ENCODE data around the gene ADAMTS12. TPM values are rescaled to one million over a fixed set of nuclear protein-coding genes. Genes with fewer than 3 reads are reported as not detected.

ADAMTS12 gene
- total RNA-seq, 3 donors from 2014 or later = 4.4 to 17.4 (median 15.0) TPM

GRCh38 chr5:33650911-33651310, 240.9 kb downstream of the ADAMTS12 start:
- no peak overlapping the region for H3K4me3 ChIP-seq
- no peaks in the 10 kb centered on the region for H3K27me3 ChIP-seq
- no peaks in the 10 kb centered on the region for H3K36me3 ChIP-seq
- TF ChIP-seq, protein P1, sequence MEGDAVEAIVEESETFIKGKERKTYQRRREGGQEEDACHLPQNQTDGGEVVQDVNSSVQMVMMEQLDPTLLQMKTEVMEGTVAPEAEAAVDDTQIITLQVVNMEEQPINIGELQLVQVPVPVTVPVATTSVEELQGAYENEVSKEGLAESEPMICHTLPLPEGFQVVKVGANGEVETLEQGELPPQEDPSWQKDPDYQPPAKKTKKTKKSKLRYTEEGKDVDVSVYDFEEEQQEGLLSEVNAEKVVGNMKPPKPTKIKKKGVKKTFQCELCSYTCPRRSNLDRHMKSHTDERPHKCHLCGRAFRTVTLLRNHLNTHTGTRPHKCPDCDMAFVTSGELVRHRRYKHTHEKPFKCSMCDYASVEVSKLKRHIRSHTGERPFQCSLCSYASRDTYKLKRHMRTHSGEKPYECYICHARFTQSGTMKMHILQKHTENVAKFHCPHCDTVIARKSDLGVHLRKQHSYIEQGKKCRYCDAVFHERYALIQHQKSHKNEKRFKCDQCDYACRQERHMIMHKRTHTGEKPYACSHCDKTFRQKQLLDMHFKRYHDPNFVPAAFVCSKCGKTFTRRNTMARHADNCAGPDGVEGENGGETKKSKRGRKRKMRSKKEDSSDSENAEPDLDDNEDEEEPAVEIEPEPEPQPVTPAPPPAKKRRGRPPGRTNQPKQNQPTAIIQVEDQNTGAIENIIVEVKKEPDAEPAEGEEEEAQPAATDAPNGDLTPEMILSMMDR (IDR thresholded peaks at IDR 0.05) = no peak
- TF ChIP-seq POLR2AphosphoS5 (IDR thresholded peaks at IDR 0.05) = no peak
- TF ChIP-seq POLR2A (IDR thresholded peaks at IDR 0.05) = no peak
- no peak for DNase-seq (ENCODE audit: low spot score in 2 of 2)
- no peaks in the 10 kb centered on the region for H3K4me1 ChIP-seq
- intact Hi-C loops (cut with DNase I; ENCODE audit: low total_unique reads) = no loop called here
- H3K9me3 ChIP-seq = no peaks in the 10 kb centered on the region
- H3K27ac ChIP-seq = no peak overlapping the region

DNA sequence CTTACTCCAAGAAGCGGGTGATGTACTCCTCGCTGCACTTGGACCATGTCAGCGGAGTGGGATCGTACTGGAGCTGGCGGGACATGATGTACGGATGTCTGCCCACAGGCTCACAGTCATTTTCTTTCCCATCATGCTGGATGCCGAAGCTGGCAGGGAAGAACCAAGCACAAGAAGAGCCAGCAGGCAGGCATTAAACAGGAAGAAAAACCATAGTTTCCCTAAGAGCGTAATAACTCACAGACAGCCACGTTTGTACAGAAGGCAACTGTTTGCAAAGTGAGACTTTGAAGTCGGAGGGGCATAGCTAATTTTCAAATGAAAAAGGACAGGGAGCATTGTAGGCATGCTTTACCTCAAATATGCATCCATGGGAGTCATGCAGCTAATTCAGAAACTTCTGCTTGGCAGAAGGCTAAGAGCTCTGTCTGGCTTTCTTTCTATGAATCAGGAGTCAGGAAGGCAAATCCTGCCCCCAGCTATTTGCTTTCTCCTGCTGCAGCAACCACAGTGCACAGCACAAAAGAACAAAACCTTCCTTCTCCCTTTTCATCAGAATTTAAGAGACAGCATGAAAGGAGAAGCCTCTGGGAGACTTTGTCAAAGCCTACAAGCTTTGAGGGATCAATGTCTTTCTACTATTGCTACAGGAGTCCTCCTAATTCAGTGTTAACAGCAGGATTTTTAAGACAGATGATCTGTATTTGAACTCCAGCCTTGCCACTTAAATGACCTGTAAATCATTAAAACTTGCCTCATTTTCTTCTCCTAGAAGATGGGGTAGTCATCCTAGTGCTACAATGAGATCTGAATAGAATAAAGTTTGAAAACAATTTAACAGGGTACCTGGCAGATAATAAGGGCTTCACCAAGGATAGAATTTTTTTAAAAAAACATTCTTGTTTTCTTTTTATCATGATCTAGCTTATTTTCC, 242.0 kb downstream of the ADAMTS12 start:
- Histone ChIP-seq H3K27ac (no peak overlapping the region), H3K4me3 (no peak overlapping the region), H3K27me3 (no peaks in the 10 kb centered on the region), H3K9me3 (no peaks in the 10 kb centered on the region), H3K4me1 (no peaks in the 10 kb centered on the region), H3K36me3 (no peaks in the 10 kb centered on the region)
- intact Hi-C loops (cut with DNase I; ENCODE audit: low total_unique reads) = no loop called here
- no peak for TF ChIP-seq POLR2AphosphoS5 (IDR thresholded peaks at IDR 0.05)
- DNase-seq (ENCODE audit: low spot score in 2 of 2) = no peak

DNA sequence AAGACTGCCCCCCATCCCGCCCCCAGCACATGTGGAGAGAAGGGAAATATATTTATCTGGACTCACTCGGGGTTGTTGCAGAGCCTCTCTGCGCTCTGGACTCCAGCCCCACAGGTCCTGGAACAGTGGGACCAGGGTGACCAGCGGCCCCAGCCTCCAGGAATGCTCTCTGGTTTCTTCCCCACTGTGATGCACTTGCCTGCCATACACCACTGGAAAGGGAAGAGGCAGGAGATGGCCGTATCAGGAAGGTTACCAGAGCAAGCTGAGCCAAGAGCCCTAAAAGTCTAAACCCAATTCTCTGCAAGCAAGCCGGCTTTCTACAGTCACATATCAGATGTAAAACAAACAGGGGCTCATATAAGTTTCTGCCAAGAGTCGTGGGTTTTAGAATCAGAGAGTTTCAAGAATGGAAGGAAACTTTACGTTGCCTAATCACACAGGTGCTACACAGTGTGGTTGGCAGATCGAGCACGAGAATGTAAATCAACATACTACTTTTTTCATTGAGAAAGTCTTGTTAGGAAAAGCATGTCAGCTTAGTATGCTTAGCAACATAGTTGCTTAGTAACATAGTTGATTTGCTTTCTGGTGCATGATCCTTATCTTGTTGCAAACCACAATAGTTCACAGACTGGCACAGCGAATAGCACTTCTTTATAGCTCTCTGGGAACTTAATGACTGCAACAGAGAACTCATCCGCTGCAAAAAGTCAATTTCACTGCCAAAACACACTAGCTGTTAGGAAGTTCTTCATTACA, 249.9 kb downstream of the ADAMTS12 start:
- Histone ChIP-seq H3K27ac (peak overlapping the region; percentile 4 to 53), H3K4me3 (no peak overlapping the region), H3K36me3 (no peaks in the 10 kb centered on the region), H3K9me3 (peaks cover 0 to 11% of the 10 kb centered on the region in 2 donors), H3K4me1 (no peaks in the 10 kb centered on the region), H3K27me3 (no peaks in the 10 kb centered on the region)
- TF ChIP-seq, protein P1 (IDR thresholded peaks at IDR 0.05) = no peak
- TF ChIP-seq POLR2AphosphoS5 (IDR thresholded peaks at IDR 0.05) (no peak), POLR2A (IDR thresholded peaks at IDR 0.05) (no peak)
- intact Hi-C loops (cut with DNase I; ENCODE audit: low total_unique reads) = no loop called here
- no peak for DNase-seq (ENCODE audit: low spot score in 2 of 2)

GRCh38 chr5:33639474-33639873, 252.3 kb downstream of the ADAMTS12 start:
- Histone ChIP-seq H3K4me3 (no peak overlapping the region), H3K9me3 (peaks cover 0 to 11% of the 10 kb centered on the region in 2 donors), H3K36me3 (no peaks in the 10 kb centered on the region), H3K27me3 (no peaks in the 10 kb centered on the region), H3K27ac (no peak overlapping the region), H3K4me1 (no peaks in the 10 kb centered on the region)
- no peak for DNase-seq (ENCODE audit: low spot score in 2 of 2)
- intact Hi-C loops (cut with DNase I; ENCODE audit: low total_unique reads) = no loop called here
- TF ChIP-seq POLR2AphosphoS5 (IDR thresholded peaks at IDR 0.05) (no peak), POLR2A (IDR thresholded peaks at IDR 0.05) (no peak)
- TF ChIP-seq, protein P1 (IDR thresholded peaks at IDR 0.05) = no peak

GRCh38 chr5:33637011-33637410, 254.8 kb downstream of the ADAMTS12 start:
- TF ChIP-seq POLR2AphosphoS5 (IDR thresholded peaks at IDR 0.05) = no peak
- no peak for TF ChIP-seq POLR2A (IDR thresholded peaks at IDR 0.05)
- TF ChIP-seq, protein P1 (IDR thresholded peaks at IDR 0.05) = no peak
- no peak overlapping the region for H3K4me3 ChIP-seq
- no peaks in the 10 kb centered on the region for H3K9me3 ChIP-seq
- intact Hi-C loops (cut with DNase I; ENCODE audit: low total_unique reads) = no loop called here
- no peak for DNase-seq (ENCODE audit: low spot score in 2 of 2)
- H3K4me1 ChIP-seq = no peaks in the 10 kb centered on the region
- no peaks in the 10 kb centered on the region for H3K27me3 ChIP-seq
- no peaks in the 10 kb centered on the region for H3K36me3 ChIP-seq
- no peak overlapping the region for H3K27ac ChIP-seq
